Fibroblast of peridontal ligament (primary cell): ENCODE results near the gene MTA3.
"Not testable (repeated sequence)": the region's sequence is repeated elsewhere in the genome, so short reads cannot be mapped to it uniquely, and the experiment has no call there.

ENCODE experiments used
- DNase-seq: peaks from one replicate; pipeline ENCODE4 v3.0.0-alpha.2; 2010; ENCODE audit errors: extremely low read depth

The MTA3 gene

GRCh38 chr2:42607101-42607637 lies 38.7 kb downstream of the MTA3 start:
- no peak for DNase-seq

- no peak for DNase-seq
Measured at GRCh38 chr2:42613281-42614064, 45.0 kb downstream of the MTA3 start.

GRCh38 chr2:42614838-42615237 lies 46.4 kb downstream of the MTA3 start:
- no peak for DNase-seq

- DNase-seq = no peak
Measured at GRCh38 chr2:42618116-42618515, 49.7 kb downstream of the MTA3 start.

GRCh38 chr2:42618972-42619371 lies 50.5 kb downstream of the MTA3 start:
- DNase-seq = peak; percentile 47

GRCh38 chr2:42621626-42622025 lies 53.2 kb downstream of the MTA3 start:
- DNase-seq = not testable (repeated sequence)

- no peak for DNase-seq
Measured at GRCh38 chr2:42622943-42623676, 54.7 kb downstream of the MTA3 start.

- DNase-seq = no peak
Measured at GRCh38 chr2:42624047-42624446, 55.6 kb downstream of the MTA3 start.

- DNase-seq = not testable (repeated sequence)
Measured at GRCh38 chr2:42628024-42628423, 59.6 kb downstream of the MTA3 start.

GRCh38 chr2:42636934-42637333 lies 68.5 kb downstream of the MTA3 start:
- no peak for DNase-seq

- no peak for DNase-seq
Measured at GRCh38 chr2:42638080-42638784, 69.8 kb downstream of the MTA3 start.

GRCh38 chr2:42639340-42640077 lies 71.1 kb downstream of the MTA3 start:
- DNase-seq = no peak

- DNase-seq = no peak
Measured at GRCh38 chr2:42640261-42640660, 71.8 kb downstream of the MTA3 start.

GRCh38 chr2:42642371-42642770 lies 73.9 kb downstream of the MTA3 start:
- not testable (repeated sequence) for DNase-seq

GRCh38 chr2:42645551-42645950 lies 77.1 kb downstream of the MTA3 start:
- DNase-seq = no peak

GRCh38 chr2:42648796-42649195 lies 80.4 kb downstream of the MTA3 start:
- no peak for DNase-seq

- DNase-seq = no peak
Measured at GRCh38 chr2:42651057-42651456, 82.6 kb downstream of the MTA3 start.

GRCh38 chr2:42652086-42652485 lies 83.7 kb downstream of the MTA3 start:
- no peak for DNase-seq

- no peak for DNase-seq
Measured at GRCh38 chr2:42653039-42653438, 84.6 kb downstream of the MTA3 start.

GRCh38 chr2:42653908-42654445 lies 85.5 kb downstream of the MTA3 start:
- no peak for DNase-seq

- no peak for DNase-seq
Measured at GRCh38 chr2:42658306-42658705, 89.9 kb downstream of the MTA3 start.
